Measurements from ENCODE around the gene REEP6. TPM values are rescaled to one million over a fixed set of nuclear protein-coding genes. Genes with fewer than 3 reads are reported as not detected.

Gene REEP6
- total and polyA plus RNA-seq, 11 donors: 1.9 to 6.0 (median 3.6) TPM

- H3K4me1 ChIP-seq: peaks cover 0 to 23% (median 14%) of the 10 kb centered on the region in 12 donors
- H3K27me3 ChIP-seq: peaks cover 0 to 25% (median 12%) of the 10 kb centered on the region in 9 donors
- peaks cover 0 to 8% (median 0%) of the 10 kb centered on the region in 9 donors for H3K36me3 ChIP-seq
- intact Hi-C loops (cut with DNase I): no loop called here
- H3K27ac ChIP-seq: no peak overlapping the region
- H3K4me3 ChIP-seq: peak overlapping the region in 3 of 12 donors; percentile 20 to 26 (median 24)
- no peaks in the 10 kb centered on the region for H3K9me3 ChIP-seq
- TF ChIP-seq CTCF (IDR thresholded peaks at IDR 0.05) (no peak), POLR2A (IDR thresholded peaks at IDR 0.05) (no peak)
- 56 to 62% (median 58%) methylated on average over 14 of the region's 14 CpGs for WGBS, 4 donors
- ATAC-seq (no peak), DNase-seq (no peak)
These were observed 11.6 kb downstream of the REEP6 start for GRCh38 chr19:1502433-1503088.

GRCh38 chr19:1503089-1503924 lies 12.3 kb downstream of the REEP6 start:
- 6 to 19% (median 9%) methylated on average over 27 to 49 of the region's 49 CpGs for WGBS, 4 donors

GRCh38 chr19:1503925-1504773 lies 13.2 kb downstream of the REEP6 start:
- intact Hi-C loops (cut with DNase I): no loop called here
- ATAC-seq (no peak), DNase-seq (no peak)
- Histone ChIP-seq H3K4me1 (peaks cover 0 to 33% (median 17%) of the 10 kb centered on the region in 12 donors), H3K4me3 (no peak overlapping the region), H3K36me3 (peaks cover 0 to 8% (median 0%) of the 10 kb centered on the region in 9 donors), H3K27ac (no peak overlapping the region), H3K27me3 (peaks cover 0 to 19% (median 8%) of the 10 kb centered on the region in 9 donors), H3K9me3 (peaks cover 0 to 6% (median 0%) of the 10 kb centered on the region in 12 donors)
- 61 to 70% (median 67%) methylated on average over 16 to 23 of the region's 23 CpGs for WGBS, 4 donors
- TF ChIP-seq CTCF (IDR thresholded peaks at IDR 0.05) (no peak), POLR2A (IDR thresholded peaks at IDR 0.05) (no peak)

More at GRCh38 chr19:1503089-1503924, 12.3 kb downstream of the REEP6 start:
- H3K4me3 ChIP-seq: peak overlapping the region in 7 of 12 donors; percentile 8 to 30 (median 22)
- TF ChIP-seq POLR2A (IDR thresholded peaks at IDR 0.05) (no peak), CTCF (IDR thresholded peaks at IDR 0.05) (peak; percentile 62 to 85 (median 74))
- H3K4me1 ChIP-seq: peaks cover 0 to 31% (median 16%) of the 10 kb centered on the region in 12 donors
- no peak overlapping the region for H3K27ac ChIP-seq
- peaks cover 0 to 1% (median 0%) of the 10 kb centered on the region in 12 donors for H3K9me3 ChIP-seq
- H3K36me3 ChIP-seq: peaks cover 0 to 8% (median 0%) of the 10 kb centered on the region in 9 donors
- peak in 1 of 5 donors; percentile 62 for DNase-seq
- peaks cover 0 to 19% (median 8%) of the 10 kb centered on the region in 9 donors for H3K27me3 ChIP-seq
- peak in 1 of 4 donors; percentile 7 for ATAC-seq
- intact Hi-C loops (cut with DNase I): no loop called here
